ENCODE results near the gene HIVEP3.
"Not testable (repeated sequence)": the region's sequence is repeated elsewhere in the genome, so short reads cannot be mapped to it uniquely, and the experiment has no call there.

Gene HIVEP3

GRCh38 chr1:41918450-41919043, at the start of gene HIVEP3:
Gene HIVEP3 (minus strand): TSS chr1:41918922.
- no peak for DNase-seq (ENCODE audit: low read depth in 2 of 2)

GRCh38 chr1:41964400-41964799, 45.7 kb upstream of the HIVEP3 start:
- DNase-seq (ENCODE audit: low read depth in 2 of 2): no peak

- DNase-seq (ENCODE audit: low read depth in 2 of 2): no peak
Observed at GRCh38 chr1:41963636-41964035, 44.9 kb upstream of the HIVEP3 start.

- DNase-seq (ENCODE audit: low read depth in 2 of 2): no peak
Observed at GRCh38 chr1:41958015-41958673, 39.4 kb upstream of the HIVEP3 start.

GRCh38 chr1:41957568-41957967, 38.8 kb upstream of the HIVEP3 start:
- no peak for DNase-seq (ENCODE audit: low read depth in 2 of 2)

- no peak for DNase-seq (ENCODE audit: low read depth in 2 of 2)
Observed at GRCh38 chr1:41955461-41956159, 36.9 kb upstream of the HIVEP3 start.

GRCh38 chr1:41954533-41954944, 35.8 kb upstream of the HIVEP3 start:
- no peak for DNase-seq (ENCODE audit: low read depth in 2 of 2)

- no peak for DNase-seq (ENCODE audit: low read depth in 2 of 2)
Observed at GRCh38 chr1:41953291-41953690, 34.6 kb upstream of the HIVEP3 start.

- no peak for DNase-seq (ENCODE audit: low read depth in 2 of 2)
Observed at GRCh38 chr1:41952208-41952607, 33.5 kb upstream of the HIVEP3 start.

GRCh38 chr1:41951492-41951891, 32.8 kb upstream of the HIVEP3 start:
- peak in 1 of 2 donors; percentile 9 for DNase-seq (ENCODE audit: low read depth in 2 of 2)

- DNase-seq (ENCODE audit: low read depth in 2 of 2): no peak
Observed at GRCh38 chr1:41950820-41951219, 32.1 kb upstream of the HIVEP3 start.

GRCh38 chr1:41945946-41946345, 27.2 kb upstream of the HIVEP3 start:
- DNase-seq (ENCODE audit: low read depth in 2 of 2): not testable (repeated sequence)

- DNase-seq (ENCODE audit: low read depth in 2 of 2): no peak
Observed at GRCh38 chr1:41943717-41944116, 25.0 kb upstream of the HIVEP3 start.

GRCh38 chr1:41942278-41942677, 23.6 kb upstream of the HIVEP3 start:
- DNase-seq (ENCODE audit: low read depth in 2 of 2): no peak

- DNase-seq (ENCODE audit: low read depth in 2 of 2): no peak
Observed at GRCh38 chr1:41941381-41941780, 22.7 kb upstream of the HIVEP3 start.

- DNase-seq (ENCODE audit: low read depth in 2 of 2): no peak
Observed at GRCh38 chr1:41939194-41939593, 20.5 kb upstream of the HIVEP3 start.

GRCh38 chr1:41936107-41936506, 17.4 kb upstream of the HIVEP3 start:
- no peak for DNase-seq (ENCODE audit: low read depth in 2 of 2)

- DNase-seq (ENCODE audit: low read depth in 2 of 2): no peak
Observed at GRCh38 chr1:41935226-41935625, 16.5 kb upstream of the HIVEP3 start.

- no peak for DNase-seq (ENCODE audit: low read depth in 2 of 2)
Observed at GRCh38 chr1:41933106-41933505, 14.4 kb upstream of the HIVEP3 start.

GRCh38 chr1:41931578-41931977, 12.9 kb upstream of the HIVEP3 start:
- DNase-seq (ENCODE audit: low read depth in 2 of 2): no peak

GRCh38 chr1:41927118-41927517, 8.4 kb upstream of the HIVEP3 start:
- no peak for DNase-seq (ENCODE audit: low read depth in 2 of 2)

GRCh38 chr1:41925712-41926111, 7.0 kb upstream of the HIVEP3 start:
- DNase-seq (ENCODE audit: low read depth in 2 of 2): no peak

GRCh38 chr1:41924911-41925310, 6.2 kb upstream of the HIVEP3 start:
- DNase-seq (ENCODE audit: low read depth in 2 of 2): no peak
